ENCODE results near the gene HMOX1. TPM values are rescaled to one million over a fixed set of nuclear protein-coding genes. Genes with fewer than 3 reads are reported as not detected.

Gene HMOX1, protein sequence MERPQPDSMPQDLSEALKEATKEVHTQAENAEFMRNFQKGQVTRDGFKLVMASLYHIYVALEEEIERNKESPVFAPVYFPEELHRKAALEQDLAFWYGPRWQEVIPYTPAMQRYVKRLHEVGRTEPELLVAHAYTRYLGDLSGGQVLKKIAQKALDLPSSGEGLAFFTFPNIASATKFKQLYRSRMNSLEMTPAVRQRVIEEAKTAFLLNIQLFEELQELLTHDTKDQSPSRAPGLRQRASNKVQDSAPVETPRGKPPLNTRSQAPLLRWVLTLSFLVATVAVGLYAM
- total RNA-seq (2014; rRNA removed), result 103 and 152 TPM in 2 replicates
- 85.0 TPM for polyA plus RNA-seq (2012)

DNA sequence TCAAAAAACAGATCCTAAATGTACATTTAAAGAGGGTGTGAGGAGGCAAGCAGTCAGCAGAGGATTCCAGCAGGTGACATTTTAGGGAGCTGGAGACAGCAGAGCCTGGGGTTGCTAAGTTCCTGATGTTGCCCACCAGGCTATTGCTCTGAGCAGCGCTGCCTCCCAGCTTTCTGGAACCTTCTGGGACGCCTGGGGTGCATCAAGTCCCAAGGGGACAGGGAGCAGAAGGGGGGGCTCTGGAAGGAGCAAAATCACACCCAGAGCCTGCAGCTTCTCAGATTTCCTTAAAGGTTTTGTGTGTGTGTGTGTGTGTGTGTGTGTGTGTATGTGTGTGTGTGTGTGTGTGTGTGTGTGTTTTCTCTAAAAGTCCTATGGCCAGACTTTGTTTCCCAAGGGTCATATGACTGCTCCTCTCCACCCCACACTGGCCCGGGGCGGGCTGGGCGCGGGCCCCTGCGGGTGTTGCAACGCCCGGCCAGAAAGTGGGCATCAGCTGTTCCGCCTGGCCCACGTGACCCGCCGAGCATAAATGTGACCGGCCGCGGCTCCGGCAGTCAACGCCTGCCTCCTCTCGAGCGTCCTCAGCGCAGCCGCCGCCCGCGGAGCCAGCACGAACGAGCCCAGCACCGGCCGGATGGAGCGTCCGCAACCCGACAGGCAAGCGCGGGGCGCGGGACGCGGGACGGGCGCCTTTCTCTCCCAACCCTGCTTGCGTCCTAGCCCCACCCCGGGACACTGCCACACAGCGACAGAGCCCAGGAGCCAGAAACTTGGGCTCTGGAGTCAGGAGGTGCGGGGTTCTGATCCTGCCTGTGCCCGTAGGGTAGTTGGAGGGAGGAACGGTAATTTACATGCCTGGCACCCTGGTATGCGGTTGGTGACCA is at the start of gene HMOX1:
Gene HMOX1 (plus strand): TSS at position 560 of the 887 bp plus-strand sequence. CDS start 78 bp downstream, at position 638.
- peak; percentile 90 for DNase-seq (ENCODE audit: low read depth)

DNA sequence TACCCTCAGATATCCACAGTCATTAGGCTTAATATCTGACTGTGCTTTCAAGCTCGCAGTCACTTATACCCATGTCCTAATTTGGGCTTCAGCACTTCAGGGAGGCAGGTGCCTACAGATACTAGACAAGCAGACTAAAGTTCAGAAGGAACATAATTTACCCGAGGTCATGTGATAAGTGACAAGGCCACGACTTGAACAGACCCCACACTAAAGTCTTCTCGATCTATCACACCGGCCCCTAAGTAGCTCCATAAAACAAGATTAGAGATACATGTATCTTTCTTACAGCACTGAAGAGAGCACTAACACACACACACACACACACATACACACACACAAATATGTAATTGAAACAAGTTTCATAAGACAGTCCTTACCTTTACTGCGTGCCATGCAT is 48.6 kb upstream of the HMOX1 start:
- no peak for DNase-seq (ENCODE audit: low read depth)

DNA sequence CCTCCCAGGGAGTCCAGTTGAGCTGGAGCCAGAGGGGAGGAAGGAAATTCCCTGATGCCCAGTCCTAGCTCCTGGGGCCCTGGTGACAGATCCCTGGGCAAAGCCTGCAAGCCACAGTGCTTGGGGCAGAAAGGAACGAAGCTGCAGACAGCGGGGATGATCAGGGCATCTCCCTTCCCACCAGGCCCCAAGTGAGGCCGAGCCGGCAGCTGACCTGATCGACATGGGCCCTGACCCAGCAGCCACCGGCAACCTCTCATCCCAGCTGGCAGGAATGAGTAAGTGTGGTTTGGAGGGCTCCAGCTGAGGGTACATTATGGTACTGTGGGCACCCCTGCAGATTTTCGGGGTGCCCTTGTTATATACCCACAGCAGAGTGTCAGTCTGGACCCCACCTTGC is 47.7 kb upstream of the HMOX1 start:
- no peak for DNase-seq (ENCODE audit: low read depth)

DNA sequence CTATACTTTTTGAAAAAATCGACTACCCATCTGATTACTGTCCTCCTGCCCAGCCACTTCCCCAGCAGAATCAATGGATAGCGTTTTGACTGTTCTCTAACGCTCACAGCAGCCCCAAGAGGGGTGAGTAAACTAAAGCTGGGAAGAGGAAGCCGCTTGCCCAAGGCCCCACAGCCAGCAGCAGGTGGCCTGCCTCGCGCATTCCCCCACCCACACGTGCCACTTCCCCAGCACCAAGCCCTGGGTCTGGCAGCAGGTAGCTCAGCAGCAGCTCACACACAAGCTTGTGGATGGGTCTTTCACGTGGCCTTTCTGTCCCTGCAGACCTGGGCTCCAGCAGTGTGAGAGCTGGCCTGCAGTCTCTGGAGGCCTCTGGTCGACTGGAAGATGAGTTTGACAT is 46.9 kb upstream of the HMOX1 start:
- no peak for DNase-seq (ENCODE audit: low read depth)

DNA sequence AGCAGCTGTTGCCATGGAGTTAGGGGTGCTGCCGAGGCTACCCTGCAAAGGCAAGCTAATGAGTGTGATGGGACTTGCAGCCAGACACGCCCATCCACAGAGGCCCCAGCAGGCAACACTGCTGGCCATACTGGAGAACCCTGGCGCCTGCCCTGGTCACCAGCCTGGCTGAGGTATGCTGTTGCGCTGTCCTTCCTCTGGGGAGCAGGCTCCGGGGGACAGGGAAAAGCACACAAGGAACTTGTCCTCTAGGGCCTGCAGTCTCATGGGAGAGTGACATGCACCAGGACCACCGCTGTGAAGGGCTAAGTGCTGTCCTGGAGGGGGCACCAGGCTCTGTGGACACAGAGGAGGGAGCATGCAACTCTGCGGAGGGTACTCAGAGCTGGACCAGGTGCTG is 45.4 kb upstream of the HMOX1 start:
- DNase-seq (ENCODE audit: low read depth), result no peak

DNA sequence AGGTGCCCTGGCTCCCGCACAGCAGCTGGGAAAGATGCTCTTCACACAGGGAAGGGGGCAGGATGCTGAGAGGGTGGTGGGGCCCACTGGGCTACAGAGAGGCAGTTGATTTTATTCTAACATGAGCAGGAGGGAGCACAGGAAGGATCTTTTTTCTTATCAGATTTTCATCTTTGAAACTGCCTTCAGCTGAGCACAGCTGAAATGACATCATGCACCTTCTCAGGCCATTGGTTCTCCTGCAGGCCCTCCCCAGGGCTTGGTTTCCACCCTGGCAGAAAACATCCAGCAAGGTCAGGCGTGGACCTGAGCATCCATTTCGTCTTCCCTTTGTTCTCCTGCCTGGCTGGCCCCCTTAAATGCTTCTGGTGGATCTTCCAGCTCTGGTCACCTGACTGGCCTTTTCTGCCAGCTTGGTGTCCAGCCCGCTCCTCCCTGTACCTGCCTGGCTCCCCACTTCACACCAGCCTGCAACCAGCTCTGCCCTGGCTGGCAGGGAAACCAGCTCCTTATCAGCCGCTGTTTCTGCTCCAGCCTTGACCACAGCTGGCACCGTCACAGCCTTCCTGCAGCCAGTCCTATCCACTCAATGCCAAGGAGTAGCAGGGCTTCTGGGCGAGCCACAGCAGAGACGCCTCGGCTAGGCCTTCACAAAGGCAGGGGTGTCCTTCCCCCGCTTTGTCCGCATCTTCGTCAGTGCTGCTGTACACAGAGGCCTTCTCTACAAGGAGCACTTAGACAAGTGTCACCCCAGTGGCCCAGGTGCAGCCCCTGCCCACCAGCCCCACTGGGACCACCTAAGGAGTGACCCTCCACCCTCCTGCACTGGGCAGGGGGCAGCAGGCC is 44.7 kb upstream of the HMOX1 start:
- no peak for DNase-seq (ENCODE audit: low read depth)

DNA sequence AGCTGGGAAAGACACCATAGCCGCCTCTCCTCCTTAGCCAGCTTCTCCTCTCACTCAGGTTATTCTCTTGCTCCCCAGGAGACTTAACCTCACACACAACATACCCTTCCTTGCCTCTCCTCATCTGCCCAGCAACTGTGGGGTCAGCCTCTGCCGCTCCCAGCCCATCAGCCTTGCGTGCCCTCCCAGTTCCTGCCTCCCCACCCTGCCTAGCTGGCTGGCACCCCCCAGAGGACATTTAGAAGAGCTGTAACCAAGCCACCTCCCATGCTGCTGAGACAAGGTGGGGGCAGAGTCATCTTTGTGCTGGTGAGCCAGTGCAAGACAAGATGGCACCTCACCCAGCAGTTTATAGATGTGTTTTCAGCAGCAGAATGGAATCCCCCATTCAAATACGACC is 43.0 kb upstream of the HMOX1 start:
- DNase-seq (ENCODE audit: low read depth), result peak; percentile 24

DNA sequence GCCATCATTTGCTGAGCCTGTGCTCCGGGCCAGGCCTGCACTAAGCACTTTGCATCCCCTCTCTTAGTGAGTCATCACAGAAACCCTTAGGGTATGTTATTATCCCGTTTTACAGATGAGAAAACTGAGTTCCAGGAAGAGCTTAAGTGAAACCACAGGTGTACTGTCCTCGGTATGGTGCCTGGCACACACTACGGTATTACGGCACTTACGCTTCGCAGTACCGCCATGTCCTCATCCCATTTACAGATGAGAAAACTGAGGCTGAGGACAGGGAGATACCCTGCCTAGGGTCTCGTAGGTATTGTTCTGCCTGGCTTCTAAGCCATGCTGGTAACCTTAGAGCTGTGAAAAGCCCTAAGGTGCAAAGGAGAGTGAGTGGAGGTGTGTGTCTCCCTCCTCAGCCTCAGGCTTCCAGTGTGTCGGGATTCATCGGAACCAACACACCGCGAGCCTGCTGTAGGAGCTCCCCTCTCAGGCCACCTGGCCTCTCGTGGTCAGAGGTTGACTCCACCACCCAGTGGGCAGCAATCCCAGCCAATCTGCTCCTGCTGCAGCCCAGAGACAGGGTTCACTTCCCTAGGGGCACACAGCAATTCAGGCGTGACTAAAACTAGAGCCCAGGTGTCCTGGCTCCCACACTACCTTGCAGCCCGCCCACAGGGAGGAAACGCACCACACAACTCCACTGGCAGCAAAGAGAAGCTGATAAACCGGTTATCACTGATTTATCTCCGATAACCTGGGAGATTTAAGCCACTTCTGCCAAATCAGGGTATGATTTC is 39.6 kb upstream of the HMOX1 start:
- DNase-seq (ENCODE audit: low read depth), result no peak

DNA sequence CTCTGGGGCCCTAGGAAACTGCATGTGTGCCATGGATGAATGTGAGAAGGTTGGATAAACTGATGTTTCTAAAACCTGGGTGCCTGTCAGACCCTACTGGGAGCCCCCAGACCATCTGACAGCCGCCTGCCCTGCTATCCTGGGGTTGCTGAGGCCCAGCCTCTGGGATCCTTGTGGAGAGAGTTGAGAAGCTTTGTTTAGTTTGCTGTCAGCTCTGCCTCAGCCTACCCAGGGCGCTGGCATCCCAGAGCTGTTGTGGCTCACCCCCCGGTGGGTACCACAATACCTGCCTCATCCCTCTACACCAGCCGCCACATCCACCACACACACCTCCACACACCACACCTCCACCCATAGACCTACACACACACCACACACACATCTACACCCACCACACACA is 38.5 kb upstream of the HMOX1 start:
- no peak for DNase-seq (ENCODE audit: low read depth)

DNA sequence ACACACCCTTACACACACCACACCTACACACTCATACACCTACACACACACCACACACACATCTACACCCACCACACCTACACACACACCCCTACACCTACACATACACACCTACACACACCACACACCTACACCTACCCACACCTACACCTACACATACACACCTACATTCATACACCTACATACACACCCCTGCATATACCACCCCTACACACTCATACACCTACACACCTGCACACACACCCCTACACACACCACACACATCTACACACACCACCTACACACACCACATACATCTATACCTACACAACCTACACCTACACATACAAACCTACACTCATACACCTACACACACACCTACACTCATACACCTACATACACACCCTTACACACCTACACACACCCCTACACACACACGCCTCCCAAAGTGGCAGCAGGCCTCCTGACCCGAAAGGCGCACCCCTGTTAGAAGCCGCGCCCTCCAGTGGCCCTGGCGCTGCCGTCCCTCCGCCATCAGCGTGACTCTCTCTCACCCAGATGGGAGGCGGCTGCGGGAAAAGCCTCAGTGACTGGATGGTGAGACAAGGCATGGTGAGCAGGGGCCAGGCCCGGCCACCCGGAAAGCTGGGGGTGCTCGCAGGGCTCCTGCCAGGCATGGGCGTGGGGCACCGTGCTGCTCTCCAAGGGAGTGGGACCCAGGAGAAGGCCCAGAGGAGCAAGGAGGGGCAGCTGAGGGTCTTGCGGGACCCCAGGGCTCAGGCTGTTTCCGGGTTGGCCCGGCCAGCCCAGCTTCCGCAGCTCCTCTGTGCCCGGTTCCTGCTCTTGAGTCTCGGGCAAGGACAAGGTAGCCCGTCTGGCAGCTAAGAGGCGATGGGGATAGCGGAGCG is 37.0 kb upstream of the HMOX1 start:
- DNase-seq (ENCODE audit: low read depth), result no peak

DNA sequence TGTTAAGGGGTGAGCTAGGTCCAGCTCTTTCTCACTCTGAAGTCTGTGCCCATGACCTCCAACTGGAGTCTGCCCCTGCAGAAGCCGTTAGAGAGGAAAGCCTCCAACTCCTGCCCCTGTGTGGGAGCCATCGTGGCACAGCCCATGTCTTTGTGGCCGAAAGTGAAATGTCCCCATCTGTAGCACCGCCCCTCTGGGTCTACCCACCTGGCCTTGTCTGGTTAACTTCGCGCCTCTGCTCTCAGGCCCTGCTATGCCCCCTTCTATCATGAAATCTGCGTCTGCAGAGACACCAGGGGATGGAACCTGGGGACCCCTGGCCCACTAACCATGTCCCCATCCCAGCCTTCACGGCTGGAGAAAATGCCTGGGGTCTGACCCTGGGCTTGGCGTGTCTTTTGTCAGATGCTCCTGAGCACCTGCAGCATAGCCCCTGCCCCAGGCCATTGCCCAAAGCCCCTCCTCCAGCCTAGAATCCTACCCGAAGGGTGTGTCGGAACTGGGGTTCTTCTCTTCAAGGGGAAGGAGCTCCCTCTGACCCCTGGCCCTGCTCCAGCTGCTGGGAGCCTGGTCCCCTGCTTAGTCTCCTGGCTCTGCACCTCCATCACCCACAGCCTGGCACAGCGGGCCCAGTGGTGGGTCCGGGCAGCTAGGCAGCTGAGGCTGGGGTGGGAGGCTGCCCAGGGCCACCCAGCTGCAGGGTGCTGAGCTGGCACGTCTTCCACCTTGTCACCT is 35.8 kb upstream of the HMOX1 start:
- DNase-seq (ENCODE audit: low read depth), result no peak

DNA sequence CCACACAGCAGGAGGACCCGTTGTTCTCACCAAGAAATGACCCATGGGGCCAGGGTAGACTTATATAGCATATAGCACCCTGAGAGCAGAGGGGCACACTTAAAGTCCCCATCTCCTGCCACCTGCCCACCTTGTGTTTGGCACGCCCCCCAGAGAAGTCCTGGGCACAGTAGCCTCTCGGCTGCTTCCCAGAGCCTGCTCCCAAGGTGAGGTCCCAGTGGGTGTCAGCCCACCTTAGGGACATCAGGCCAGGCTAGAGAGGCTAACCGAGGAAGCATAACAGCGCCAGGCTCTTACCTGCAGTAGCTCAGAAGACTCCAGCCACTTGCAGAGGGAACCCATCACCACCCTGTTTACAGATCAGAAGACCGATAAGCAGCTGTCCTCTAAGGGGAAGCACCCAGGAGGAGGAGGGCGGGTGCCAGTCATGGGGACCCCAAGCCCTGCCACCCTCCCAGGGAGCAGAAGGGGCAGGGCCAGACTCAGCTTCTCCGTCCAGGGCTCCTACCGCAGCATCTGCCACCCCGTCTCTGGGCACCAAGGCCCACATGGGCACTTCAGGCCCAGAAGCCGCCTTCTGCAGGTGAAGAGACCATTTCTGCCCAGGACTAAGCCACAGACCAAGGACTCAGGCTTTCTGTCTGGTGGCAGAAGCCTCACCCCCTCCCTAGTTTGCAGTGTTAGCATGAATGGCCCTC is 34.9 kb upstream of the HMOX1 start:
- no peak for DNase-seq (ENCODE audit: low read depth)

DNA sequence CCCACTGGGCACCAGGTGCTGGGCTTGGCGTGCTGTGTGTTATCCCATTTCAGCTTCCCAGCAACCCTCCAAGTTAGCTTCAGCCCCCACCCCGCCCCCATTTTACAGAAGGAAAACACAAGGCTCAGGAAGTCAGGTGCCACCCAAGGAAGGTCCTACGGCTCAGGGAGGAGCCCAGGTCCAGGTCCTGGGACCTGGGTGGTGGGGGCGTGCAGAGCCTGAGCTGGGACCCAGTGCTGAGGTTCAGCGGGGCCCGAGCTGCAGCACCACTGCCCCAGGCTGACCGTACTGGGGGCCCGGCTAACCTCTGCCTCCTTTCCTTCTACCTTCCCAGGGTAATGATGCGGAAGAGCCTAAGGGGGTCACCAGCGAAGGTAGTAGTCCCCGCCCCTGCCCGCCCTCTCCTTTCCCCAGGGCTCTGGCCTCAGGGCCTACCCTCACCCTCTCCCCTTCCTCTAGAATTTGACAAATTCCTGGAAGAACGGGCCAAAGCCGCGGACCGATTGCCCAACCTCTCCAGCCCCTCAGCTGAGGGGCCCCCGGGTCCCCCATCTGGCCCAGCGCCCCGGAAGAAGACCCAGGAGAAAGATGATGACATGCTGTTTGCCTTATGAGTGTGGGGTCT is 34.2 kb upstream of the HMOX1 start:
- DNase-seq (ENCODE audit: low read depth), result no peak

DNA sequence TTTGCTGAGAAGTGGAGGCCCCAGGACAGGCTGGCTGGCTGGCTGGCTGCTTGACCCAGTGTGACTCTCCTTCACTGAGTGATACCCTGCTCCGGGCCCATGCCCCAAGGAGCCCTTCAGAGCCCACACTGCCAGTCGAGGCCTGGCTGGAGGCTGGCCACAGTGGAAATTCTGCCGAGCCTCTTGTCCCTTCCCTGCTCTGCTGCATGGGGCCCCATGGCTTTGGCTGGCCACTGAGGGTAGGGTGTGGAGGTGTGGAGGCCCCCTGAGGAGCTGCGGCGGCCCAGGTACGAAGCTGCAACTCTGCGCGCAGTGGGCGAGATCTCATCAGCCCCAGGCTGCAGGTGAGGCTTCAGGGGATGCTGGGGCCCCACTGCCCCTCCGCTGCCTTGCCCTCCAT is 33.4 kb upstream of the HMOX1 start:
- DNase-seq (ENCODE audit: low read depth), result no peak

DNA sequence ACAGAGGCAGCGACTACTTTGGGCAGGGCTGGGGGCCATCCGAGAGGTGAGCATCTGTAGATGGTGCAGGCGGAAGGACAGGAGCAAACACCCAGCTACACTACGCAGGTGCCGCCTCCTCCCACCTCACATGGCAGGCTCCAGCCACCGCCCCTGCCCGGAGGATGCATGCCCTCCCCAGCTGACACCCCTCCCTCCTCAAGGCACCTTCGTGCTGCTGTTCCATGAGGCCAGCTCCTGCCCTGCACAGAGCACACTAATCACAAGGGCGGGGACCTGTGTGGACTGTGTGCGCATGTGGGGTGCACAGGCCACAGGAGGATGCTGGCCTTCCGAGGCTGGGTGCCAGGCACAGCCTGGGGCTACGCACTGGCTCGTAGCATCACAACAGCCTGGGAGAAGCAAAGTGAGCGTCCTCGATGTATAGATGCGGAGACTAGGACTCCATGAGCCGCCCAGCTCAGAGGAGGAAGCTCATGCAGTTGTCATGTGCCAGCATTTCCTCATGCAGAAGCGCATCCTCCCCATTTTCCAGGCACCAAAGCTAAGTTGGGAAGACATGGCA is 32.8 kb upstream of the HMOX1 start:
- DNase-seq (ENCODE audit: low read depth), result no peak

DNA sequence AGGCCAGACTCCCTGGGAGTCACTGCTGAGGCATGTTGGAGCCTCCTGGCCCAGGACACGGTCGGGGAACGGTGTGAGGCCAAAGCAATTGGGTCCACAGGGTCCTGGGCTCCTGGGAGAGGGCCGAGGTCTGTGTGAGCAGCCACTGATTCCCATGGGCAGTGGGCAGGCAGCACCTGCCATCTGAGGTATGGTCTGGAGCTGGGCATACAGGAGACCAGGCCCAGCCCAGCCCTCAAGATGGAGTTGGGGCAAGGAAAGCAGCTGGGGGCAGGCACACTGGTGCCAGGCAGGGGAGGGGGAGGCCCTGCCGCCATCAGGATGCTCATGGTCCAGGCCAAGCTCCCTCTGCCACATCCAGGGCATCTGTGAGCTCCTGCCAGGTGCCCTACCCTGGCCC is 32.2 kb upstream of the HMOX1 start:
- DNase-seq (ENCODE audit: low read depth), result no peak

DNA sequence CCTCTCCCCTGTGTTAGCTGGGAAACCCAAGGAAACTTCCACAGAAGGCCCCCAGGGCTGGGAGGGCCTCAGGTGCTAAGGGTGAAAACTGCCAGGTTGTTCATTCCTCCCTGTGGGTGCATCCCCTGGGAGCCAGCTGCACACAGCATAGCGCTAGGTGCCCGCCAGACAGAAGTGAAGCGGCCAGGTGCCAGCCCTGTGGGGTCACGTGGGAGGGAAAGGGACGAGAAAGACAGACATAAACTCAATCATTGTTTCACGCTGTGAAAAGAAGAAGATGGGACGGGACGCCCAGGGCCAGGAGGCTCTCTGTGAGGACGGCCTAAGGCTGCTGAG is 31.6 kb upstream of the HMOX1 start:
- no peak for DNase-seq (ENCODE audit: low read depth)
